IPS-NIHi7 (cell line): ENCODE measurements around the gene ESF1.

Experiments used
- DNase-seq: peaks from one replicate; pipeline ENCODE4 v3.0.0; 2012; ENCODE audit warnings: mixed read lengths; ENCODE audit errors: extremely low spot score

The ESF1 gene

GRCh38 chr20:13784893-13785715, at the start of gene ESF1, which contains the start of gene NDUFAF5:
TSS of gene ESF1 (minus strand) at chr20:13784919. CDS start at chr20:13783140, 1,779 bp downstream.
TSS of gene NDUFAF5 (plus strand) at chr20:13785028. CDS start at chr20:13785069, 41 bp downstream.
- DNase-seq, result peak; percentile 93

GRCh38 chr20:13831476-13831875, 46.8 kb upstream of the ESF1 start:
- DNase-seq, result no peak

- DNase-seq, result no peak
Measured at GRCh38 chr20:13825465-13825864, 40.7 kb upstream of the ESF1 start.

GRCh38 chr20:13824459-13824858, 39.7 kb upstream of the ESF1 start:
- no peak for DNase-seq

GRCh38 chr20:13822459-13822858, 37.7 kb upstream of the ESF1 start:
- peak; percentile 66 for DNase-seq

GRCh38 chr20:13821876-13822275, 37.2 kb upstream of the ESF1 start:
- DNase-seq, result no peak

- DNase-seq, result peak; percentile 52
Measured at GRCh38 chr20:13819885-13820645, 35.3 kb upstream of the ESF1 start.

GRCh38 chr20:13817342-13817741, 32.6 kb upstream of the ESF1 start:
- no peak for DNase-seq

- DNase-seq, result no peak
Measured at GRCh38 chr20:13816757-13817156, 32.0 kb upstream of the ESF1 start.

- DNase-seq, result no peak
Measured at GRCh38 chr20:13814672-13815071, 30.0 kb upstream of the ESF1 start.

GRCh38 chr20:13813910-13814309, 29.2 kb upstream of the ESF1 start:
- DNase-seq, result no peak

- no peak for DNase-seq
Measured at GRCh38 chr20:13810446-13810845, 25.7 kb upstream of the ESF1 start.

GRCh38 chr20:13809855-13810254, 25.1 kb upstream of the ESF1 start:
- no peak for DNase-seq

GRCh38 chr20:13809373-13809772, 24.7 kb upstream of the ESF1 start:
- DNase-seq, result no peak

GRCh38 chr20:13800728-13801134, 16.0 kb upstream of the ESF1 start:
- DNase-seq, result no peak

- DNase-seq, result no peak
Measured at GRCh38 chr20:13799974-13800373, 15.3 kb upstream of the ESF1 start.

- no peak for DNase-seq
Measured at GRCh38 chr20:13799040-13799439, 14.3 kb upstream of the ESF1 start.

GRCh38 chr20:13794667-13795066, 9.9 kb upstream of the ESF1 start:
- DNase-seq, result no peak

GRCh38 chr20:13793001-13793400, 8.3 kb upstream of the ESF1 start:
- DNase-seq, result no peak

- DNase-seq, result no peak
Measured at GRCh38 chr20:13791540-13792459, 7.1 kb upstream of the ESF1 start.

- no peak for DNase-seq
Measured at GRCh38 chr20:13790708-13791107, 6.0 kb upstream of the ESF1 start.
